Endodermal cell (in vitro differentiated cells): ENCODE measurements around the gene ZNF497. TPM values are rescaled to one million over a fixed set of nuclear protein-coding genes. Genes with fewer than 3 reads are reported as not detected.

Experiments used
- DNase-seq: peaks from one replicate; pipeline ENCODE4 v3.0.0-alpha.2; 2017
- H3K27ac ChIP-seq: 2 replicates; pipeline ENCODE4 v1.5.1; 2013; ENCODE audit warnings: mild to moderate bottlenecking, low read depth, low read length, moderate library complexity
- H3K27me3 ChIP-seq: 2 replicates; pipeline ENCODE4 v1.6.1; 2013; ENCODE audit warnings: mild to moderate bottlenecking, low read length, moderate library complexity; ENCODE audit not compliant: insufficient read depth, control insufficient read depth, poor library complexity, severe bottlenecking
- H3K36me3 ChIP-seq: 2 replicates; pipeline ENCODE4 v1.7.0; 2013; ENCODE audit warnings: mild to moderate bottlenecking, low read length, moderate library complexity; ENCODE audit not compliant: control insufficient read depth, insufficient read depth
- H3K4me1 ChIP-seq: one replicate; pipeline ENCODE4 v1.7.0; 2013; ENCODE audit warnings: low read length; ENCODE audit not compliant: control insufficient read depth, insufficient read depth
- H3K4me3 ChIP-seq: 2 replicates; pipeline ENCODE4 v1.5.1; 2013; ENCODE audit warnings: mild to moderate bottlenecking, low read length, moderate library complexity
- H3K9ac ChIP-seq: 2 replicates; pipeline ENCODE4 v1.6.1; 2013; ENCODE audit warnings: mild to moderate bottlenecking, low read length, moderate library complexity; ENCODE audit not compliant: poor library complexity, severe bottlenecking; ENCODE audit errors: extremely low read depth
- H3K9me3 ChIP-seq: 2 replicates; pipeline ENCODE4 v1.6.1; 2013; ENCODE audit warnings: mild to moderate bottlenecking, low read length, moderate library complexity; ENCODE audit not compliant: control insufficient read depth
- H3K27ac Mint-ChIP-seq: 2 replicates; pipeline ENCODE4 v1.8.0; 2020; ENCODE audit warnings: mixed read lengths
- H3K27me3 Mint-ChIP-seq: 2 replicates; pipeline ENCODE4 v1.8.0; 2021; ENCODE audit warnings: mild to moderate bottlenecking, mixed read lengths; ENCODE audit not compliant: insufficient read depth
- H3K36me3 Mint-ChIP-seq: 2 replicates; pipeline ENCODE4 v1.8.0; 2020; ENCODE audit warnings: low read depth, mixed read lengths
- H3K4me1 Mint-ChIP-seq: 2 replicates; pipeline ENCODE4 v1.8.0; 2020; ENCODE audit warnings: mixed read lengths
- H3K4me3 Mint-ChIP-seq: 2 replicates; pipeline ENCODE4 v1.8.0; 2020; ENCODE audit warnings: mild to moderate bottlenecking, moderate library complexity, mixed read lengths
- H3K9me3 Mint-ChIP-seq: 2 replicates; pipeline ENCODE4 v1.8.0; 2020; ENCODE audit warnings: mild to moderate bottlenecking, mixed read lengths
- WGBS, 2 experiments: methylation state at CpG; one replicate each; pipeline versions ENCODE4 v1.1.5 to v1.1.7; 2013; ENCODE audit warnings: missing lambda C conversion rate in 2 of 2, mixed read lengths in 1 of 2; ENCODE audit not compliant: insufficient coverage in 1 of 2, insufficient read length in 1 of 2; 5-methylcytosine and 5-hydroxymethylcytosine counted together
- total RNA-seq, 2 donors: library from RNA; stranded (reverse); fragmentation: NEBNext Ultra II Directional in 1 of 2; extraction: Animal tissue kit (Norgen Biotek cat#: 25700) in 1 of 2; gene quantifications; 2 replicates in 1 of 2; 3 replicates in 1 of 2; pipeline ENCODE4 v1.2.1, GENCODE V29; 2021
- TF ChIP-seq, protein P1 (sequence below): fragments of 200-600 bp; sonication (generic); conservative IDR thresholded peaks from 2 replicates; pipeline ENCODE4 v1.5.0; 2021; ENCODE audit warnings: antibody characterized with exemption, mild to moderate bottlenecking

The ZNF497 gene
- total RNA-seq, 2 donors from 2014 or later: 5.2 to 5.9 TPM

DNA sequence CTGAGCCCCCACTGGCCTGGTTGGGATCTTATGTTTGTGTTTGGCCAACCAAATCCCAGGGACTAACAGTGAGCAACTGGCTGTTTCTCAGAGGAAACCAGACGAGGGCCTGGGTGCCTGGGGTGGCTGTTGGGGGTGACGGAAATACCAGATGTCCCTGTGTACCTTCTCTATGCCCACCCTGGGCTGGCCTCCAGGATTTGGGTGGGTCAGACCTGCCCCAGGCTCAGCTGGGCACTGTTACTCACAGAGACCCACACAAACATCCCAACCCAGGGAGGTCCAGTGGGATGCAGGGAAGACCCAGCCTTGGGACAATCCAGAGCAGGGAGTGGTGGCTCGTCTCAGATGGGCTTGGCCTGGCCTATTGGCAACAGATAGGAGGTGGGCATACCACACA is 26.9 kb downstream of the ZNF497 start:
- no peak for DNase-seq
- Mint-ChIP-seq H3K4me3 (no peak overlapping the region), H3K4me1 (peaks cover 9% of the 10 kb centered on the region), H3K36me3 (peaks cover 57% of the 10 kb centered on the region), H3K27me3 (no peaks in the 10 kb centered on the region), H3K27ac (no peak overlapping the region), H3K9me3 (peaks cover 20% of the 10 kb centered on the region)
- H3K9me3 ChIP-seq: no peaks in the 10 kb centered on the region
- 94 to 100% methylated on average over 1 to 3 of the region's 3 CpGs for WGBS, 2 experiments
- peaks cover 3% of the 10 kb centered on the region for H3K4me1 ChIP-seq
- no peak overlapping the region for H3K27ac ChIP-seq
- TF ChIP-seq, protein P1, sequence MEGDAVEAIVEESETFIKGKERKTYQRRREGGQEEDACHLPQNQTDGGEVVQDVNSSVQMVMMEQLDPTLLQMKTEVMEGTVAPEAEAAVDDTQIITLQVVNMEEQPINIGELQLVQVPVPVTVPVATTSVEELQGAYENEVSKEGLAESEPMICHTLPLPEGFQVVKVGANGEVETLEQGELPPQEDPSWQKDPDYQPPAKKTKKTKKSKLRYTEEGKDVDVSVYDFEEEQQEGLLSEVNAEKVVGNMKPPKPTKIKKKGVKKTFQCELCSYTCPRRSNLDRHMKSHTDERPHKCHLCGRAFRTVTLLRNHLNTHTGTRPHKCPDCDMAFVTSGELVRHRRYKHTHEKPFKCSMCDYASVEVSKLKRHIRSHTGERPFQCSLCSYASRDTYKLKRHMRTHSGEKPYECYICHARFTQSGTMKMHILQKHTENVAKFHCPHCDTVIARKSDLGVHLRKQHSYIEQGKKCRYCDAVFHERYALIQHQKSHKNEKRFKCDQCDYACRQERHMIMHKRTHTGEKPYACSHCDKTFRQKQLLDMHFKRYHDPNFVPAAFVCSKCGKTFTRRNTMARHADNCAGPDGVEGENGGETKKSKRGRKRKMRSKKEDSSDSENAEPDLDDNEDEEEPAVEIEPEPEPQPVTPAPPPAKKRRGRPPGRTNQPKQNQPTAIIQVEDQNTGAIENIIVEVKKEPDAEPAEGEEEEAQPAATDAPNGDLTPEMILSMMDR: no peak
- H3K27me3 ChIP-seq: no peaks in the 10 kb centered on the region
- H3K4me3 ChIP-seq: no peak overlapping the region
- peaks cover 52% of the 10 kb centered on the region for H3K36me3 ChIP-seq
- no peak overlapping the region for H3K9ac ChIP-seq

DNA sequence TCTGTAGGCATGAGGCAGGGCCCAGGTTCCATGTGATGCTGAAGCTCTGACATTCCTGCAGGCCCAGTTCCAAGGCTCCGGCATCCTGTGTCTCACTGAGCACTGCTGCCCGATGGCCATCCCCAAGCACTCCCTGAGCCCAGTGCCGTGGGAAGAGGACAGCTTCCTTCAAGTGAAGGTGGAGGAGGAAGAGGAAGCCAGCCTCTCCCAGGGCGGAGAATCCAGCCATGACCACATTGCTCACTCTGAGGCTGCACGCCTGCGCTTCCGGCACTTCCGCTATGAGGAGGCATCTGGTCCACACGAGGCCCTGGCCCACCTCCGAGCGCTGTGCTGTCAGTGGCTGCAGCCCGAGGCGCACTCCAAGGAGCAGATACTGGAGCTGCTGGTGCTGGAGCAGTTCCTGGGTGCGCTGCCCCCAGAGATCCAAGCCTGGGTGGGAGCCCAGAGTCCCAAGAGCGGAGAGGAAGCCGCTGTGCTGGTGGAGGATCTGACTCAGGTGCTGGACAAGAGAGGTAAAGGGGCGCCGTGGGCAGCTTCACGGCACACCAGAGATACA is 27.8 kb downstream of the ZNF497 start:
- H3K4me3 Mint-ChIP-seq: no peak overlapping the region
- no peak overlapping the region for H3K9ac ChIP-seq
- H3K27me3 Mint-ChIP-seq: no peaks in the 10 kb centered on the region
- no peak overlapping the region for H3K4me3 ChIP-seq
- 93 to 97% methylated on average over 13 to 19 of the region's 19 CpGs for WGBS, 2 experiments
- H3K27me3 ChIP-seq: no peaks in the 10 kb centered on the region
- no peak overlapping the region for H3K27ac Mint-ChIP-seq
- H3K4me1 Mint-ChIP-seq: peaks cover 13% of the 10 kb centered on the region
- H3K4me1 ChIP-seq: peaks cover 4% of the 10 kb centered on the region
- H3K27ac ChIP-seq: no peak overlapping the region
- H3K9me3 Mint-ChIP-seq: peaks cover 18% of the 10 kb centered on the region
- peaks cover 51% of the 10 kb centered on the region for H3K36me3 ChIP-seq
- peaks cover 52% of the 10 kb centered on the region for H3K36me3 Mint-ChIP-seq
- TF ChIP-seq, protein P1: no peak
- no peak for DNase-seq
- no peaks in the 10 kb centered on the region for H3K9me3 ChIP-seq

DNA sequence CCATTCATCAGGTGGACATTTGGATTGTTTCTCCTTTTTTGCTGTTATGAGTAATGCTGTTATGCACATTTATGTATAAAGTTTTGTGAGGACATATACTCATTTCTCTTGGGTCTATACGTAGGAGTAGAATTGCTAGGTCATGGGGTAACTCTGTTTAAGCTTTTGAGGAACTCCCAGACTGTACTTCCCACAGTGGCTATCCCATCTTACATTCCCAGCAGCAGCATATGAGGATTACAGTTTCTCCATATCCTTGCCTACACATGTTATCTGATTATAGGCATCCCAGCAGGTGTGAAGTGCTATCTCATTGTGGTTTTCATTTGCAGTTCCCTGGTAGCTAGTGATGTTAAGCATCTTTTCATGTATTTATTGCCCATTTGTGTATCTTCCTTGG is 29.9 kb downstream of the ZNF497 start:
- no peaks in the 10 kb centered on the region for H3K9me3 Mint-ChIP-seq
- Histone ChIP-seq H3K9ac (no peak overlapping the region), H3K27me3 (no peaks in the 10 kb centered on the region), H3K4me1 (peaks cover 12% of the 10 kb centered on the region), H3K36me3 (peaks cover 30% of the 10 kb centered on the region), H3K4me3 (no peak overlapping the region), H3K27ac (no peak overlapping the region), H3K9me3 (no peaks in the 10 kb centered on the region)
- WGBS, 2 experiments: 100% methylated on average over 1 of the region's 1 CpG
- no peaks in the 10 kb centered on the region for H3K27me3 Mint-ChIP-seq
- peaks cover 17% of the 10 kb centered on the region for H3K4me1 Mint-ChIP-seq
- TF ChIP-seq, protein P1: no peak
- no peak overlapping the region for H3K4me3 Mint-ChIP-seq
- no peak overlapping the region for H3K27ac Mint-ChIP-seq
- no peak for DNase-seq
- peaks cover 31% of the 10 kb centered on the region for H3K36me3 Mint-ChIP-seq
